A549 (cell line): ENCODE data around the gene HRK. TPM values are rescaled to one million over a fixed set of nuclear protein-coding genes. Genes with fewer than 3 reads are reported as not detected.

Source experiments
- ATAC-seq, 2 experiments: fragments of 200-7000 bp in 1 of 2; fragments of >200 bp in 1 of 2; cut with Nextera tagmentation in 1 of 2; cut with Tn5 transposase in 1 of 2; 3 replicates each; pipeline versions ENCODE4 v1.8.0 to v1.9.1; 2018 to 2020; ENCODE audit warnings: mild to moderate bottlenecking in 1 of 2, moderate library complexity in 1 of 2
- CTCF ChIA-PET: fragments of 300-600 bp; sonication (Branson Sonifier 250); formaldehyde crosslinking; extraction: SDS; loops from one replicate; lab custom pipeline; 2021; ENCODE audit warnings: antibody characterized with exemption, inconsistent platforms; lab: Yijun Ruan, JAX
- POLR2A ChIA-PET: fragments of 350-600 bp; formaldehyde crosslinking; extraction: SDS; loops from one replicate; lab custom pipeline; 2021; ENCODE audit warnings: antibody characterized with exemption, inconsistent platforms; lab: Yijun Ruan, JAX
- DNase-seq, 2 experiments: peaks; one replicate each; pipeline versions ENCODE4 v3.0.0 to v3.0.0-alpha.2; 2011 to 2016; ENCODE audit warnings: low read depth in 1 of 2, low spot score in 1 of 2
- FAIRE-seq: peaks from 2 replicates; lab custom pipeline; 2011; peaks lifted over from hg19 to GRCh38; lab: Jason Lieb, UNC
- H3K27ac ChIP-seq, 2 experiments: fragments of >200 bp; sonication (Bioruptor Twin); formaldehyde crosslinking; 3 replicates each; pipeline ENCODE4 v1.5.1; 2016 to 2017
- H3K4me1 ChIP-seq: fragments of >200 bp; sonication (Bioruptor Twin); formaldehyde crosslinking; 3 replicates; pipeline ENCODE4 v1.6.1; 2016
- H3K4me2 ChIP-seq: fragments of >200 bp; sonication (Bioruptor Twin); formaldehyde crosslinking; 3 replicates; pipeline ENCODE4 v1.6.1; 2016
- H3K4me3 ChIP-seq: fragments of >200 bp; sonication (Bioruptor Twin); formaldehyde crosslinking; 3 replicates; pipeline ENCODE4 v1.5.1; 2016
- H3K9me3 ChIP-seq: fragments of >200 bp; sonication (Bioruptor Twin); formaldehyde crosslinking; 3 replicates; pipeline ENCODE4 v1.6.1; 2016
- BCL3 ChIP-seq: fragments of >200 bp; sonication (Bioruptor Twin); formaldehyde crosslinking; IDR thresholded peaks from 3 replicates; pipeline ENCODE4 v1.6.1; 2016
- CEBPB ChIP-seq, 2 experiments: fragments of >200 bp in 1 of 2; sonication (Bioruptor Twin) in 1 of 2; formaldehyde crosslinking in 1 of 2; IDR thresholded peaks; 2 replicates each; pipeline ENCODE4 v1.6.1; 2012 to 2016
- CTCF ChIP-seq: fragments of >200 bp; sonication (Bioruptor Twin); formaldehyde crosslinking; IDR thresholded peaks from 3 replicates; pipeline ENCODE4 v1.5.1; 2016
- EHMT2 ChIP-seq: fragments of 200-600 bp; sonication (generic); IDR thresholded peaks from 2 replicates; pipeline ENCODE4 v1.6.1; 2016; ENCODE audit warnings: antibody characterized with exemption, low read depth, mild to moderate bottlenecking, moderate library complexity
- ELK1 ChIP-seq: fragments of 150-350 bp; IDR thresholded peaks from 2 replicates; pipeline ENCODE4 v1.6.1; 2014; ENCODE audit warnings: low read depth, mild to moderate bottlenecking, low read length
- EP300 ChIP-seq, 2 experiments: fragments of >200 bp; sonication (Bioruptor Twin); formaldehyde crosslinking; IDR thresholded peaks; 2 replicates in 1 of 2; 3 replicates in 1 of 2; pipeline ENCODE4 v1.6.1; 2016 to 2017
- ESRRA ChIP-seq: fragments of 150-350 bp; IDR thresholded peaks from 2 replicates; pipeline ENCODE4 v1.6.1; 2014; ENCODE audit warnings: mild to moderate bottlenecking, low read length, borderline replicate concordance
- FOSL2 ChIP-seq, 2 experiments: fragments of 450-650 bp in 1 of 2; fragments of >200 bp in 1 of 2; sonication (Bioruptor Twin) in 1 of 2; formaldehyde crosslinking; IDR thresholded peaks; 2 replicates each; pipeline versions ENCODE4 v1.5.0 to v1.6.1; 2016 to 2020; ENCODE audit warnings: mild to moderate bottlenecking in 1 of 2, moderate library complexity in 1 of 2
- FOXS1 ChIP-seq: fragments of 250-450 bp; sonication (Bioruptor Pico); IDR thresholded peaks from 2 replicates; pipeline ENCODE4 v1.5.0; 2020; ENCODE audit warnings: mild to moderate bottlenecking, moderate library complexity
- GATA3 ChIP-seq: IDR thresholded peaks from 2 replicates; pipeline ENCODE4 v1.6.1; 2012; ENCODE audit warnings: borderline replicate concordance
- HMGXB4 ChIP-seq: fragments of 250-450 bp; sonication (Bioruptor Pico); IDR thresholded peaks from 2 replicates; pipeline ENCODE4 v1.5.0; 2021; ENCODE audit warnings: mild to moderate bottlenecking, moderate library complexity, borderline replicate concordance
- HOXB13 ChIP-seq: fragments of 250-450 bp; sonication (Bioruptor Pico); IDR thresholded peaks from 2 replicates; pipeline ENCODE4 v1.5.0; 2020; ENCODE audit warnings: low read depth, mild to moderate bottlenecking, moderate library complexity
- JUN ChIP-seq, 2 experiments: fragments of >200 bp; sonication (Bioruptor Twin); formaldehyde crosslinking; IDR thresholded peaks; 2 replicates in 1 of 2; 3 replicates in 1 of 2; pipeline ENCODE4 v1.6.1; 2016 to 2017
- MYC ChIP-seq: IDR thresholded peaks from 2 replicates; pipeline ENCODE4 v1.6.1; 2012; ENCODE audit warnings: mild to moderate bottlenecking, inconsistent platforms, low read length, improper control_type of control experiment, borderline replicate concordance
- NPAS2 ChIP-seq: fragments of 250-450 bp; sonication (Bioruptor Pico); IDR thresholded peaks from 2 replicates; pipeline ENCODE4 v1.8.0; 2022; ENCODE audit warnings: mild to moderate bottlenecking, moderate library complexity, borderline replicate concordance
- POLR2A ChIP-seq: IDR thresholded peaks from 2 replicates; pipeline ENCODE4 v1.6.1; 2012; ENCODE audit warnings: mild to moderate bottlenecking, low read length
- RAD21 ChIP-seq, 2 experiments: fragments of >200 bp in 1 of 2; sonication (Bioruptor Twin) in 1 of 2; formaldehyde crosslinking in 1 of 2; IDR thresholded peaks in 1 of 2; conservative IDR thresholded peaks in 1 of 2; 2 replicates in 1 of 2; 3 replicates in 1 of 2; pipeline ENCODE4 v1.6.1; 2012 to 2018; ENCODE audit warnings: inconsistent platforms in 1 of 2
- TFCP2L1 ChIP-seq: fragments of 250-450 bp; sonication (Bioruptor Pico); IDR thresholded peaks from 2 replicates; pipeline ENCODE4 v1.5.0; 2021; ENCODE audit warnings: mild to moderate bottlenecking
- ZNF302 ChIP-seq: fragments of 250-450 bp; sonication (Bioruptor Pico); IDR thresholded peaks from 2 replicates; pipeline ENCODE4 v1.9.0; 2021; ENCODE audit warnings: inconsistent platforms, mild to moderate bottlenecking, moderate library complexity
- ZSCAN20 ChIP-seq: fragments of 250-450 bp; sonication (Bioruptor Pico); IDR thresholded peaks from 2 replicates; pipeline ENCODE4 v1.8.0; 2022; ENCODE audit warnings: mild to moderate bottlenecking, moderate library complexity
- WGBS: methylation state at CpG from one replicate; pipeline ENCODE4 v1.1.6; 2017; ENCODE audit errors: missing lambda C conversion rate; 5-methylcytosine and 5-hydroxymethylcytosine counted together
- polyA plus RNA-seq, 4 experiments: library from polyadenylated mRNA; depleted of rRNA in 3 of 4; stranded (reverse); fragments of >200 nt; fragmentation: RNase III in 1 of 4; extraction: RNeasy Plus Mini Kit Qiagen cat#74134 plus additional on column Dnase treatment in 1 of 4; gene quantifications; 2 replicates in 3 of 4; 3 replicates in 1 of 4; pipeline ENCODE4 v1.2.3, GENCODE V29; 2011 to 2017

Gene HRK
- polyA plus RNA-seq, 2 of the 4 experiments (the other 2 are of a cell fraction), result 0.13 to 0.34 TPM

- TF ChIP-seq HMGXB4 (CRISPR knock-in tag) (no peak), ESRRA (no peak), ZSCAN20 (CRISPR knock-in tag) (no peak)
These were observed 24.5 kb downstream of the HRK start (continued) for GRCh38 chr12:116856729-116857128.

- peak in 1 of 2 experiments; percentile 25 for DNase-seq
- 71% methylated on average over 16 of the region's 16 CpGs for WGBS
- TF ChIP-seq CEBPB (IDR thresholded peaks at IDR 0.05) (no peak), HOXB13 (CRISPR knock-in tag) (no peak), FOXS1 (CRISPR knock-in tag) (no peak), TFCP2L1 (no peak), MYC (no peak), JUN (IDR thresholded peaks at IDR 0.05) (no peak)
- no peak overlapping the region for H3K4me2 ChIP-seq
- ChIA-PET CTCF (interaction anchor here (1.3 to 2.1 kb wide), 3 partner anchors 18 to 147 kb away, joined by 3 to 6 read pairs (median 5); no protein-coding TSS in a partner anchor), POLR2A (no interaction called here)
- no peak overlapping the region for H3K4me3 ChIP-seq
- no peak for ATAC-seq
- peak overlapping the region in 1 of 2 experiments; percentile 17; a peak in 1 of 6 replicates for H3K27ac ChIP-seq
- no peaks in the 10 kb centered on the region for H3K9me3 ChIP-seq
- H3K4me1 ChIP-seq, result peaks cover 26% of the 10 kb centered on the region; the same call in 2 of the 3 replicates
- no peak for FAIRE-seq
These were observed 25.3 kb downstream of the HRK start for GRCh38 chr12:116855744-116856470.

- ATAC-seq (no peak), DNase-seq (no peak), FAIRE-seq (no peak)
- Histone ChIP-seq H3K4me1 (peaks cover 8% of the 10 kb centered on the region; the same call in 2 of the 3 replicates), H3K4me2 (no peak overlapping the region), H3K4me3 (no peak overlapping the region), H3K9me3 (no peaks in the 10 kb centered on the region), H3K27ac (no peak overlapping the region)
- ChIA-PET POLR2A (no interaction called here), CTCF (no interaction called here)
- TF ChIP-seq BCL3 (no peak), FOSL2 (IDR thresholded peaks at IDR 0.05) (no peak), FOSL2 (CRISPR knock-in tag; IDR thresholded peaks at IDR 0.05) (no peak), RAD21 (conservative IDR thresholded peaks at IDR 0.05 in 1 of 2, IDR thresholded peaks at IDR 0.05 in 1 of 2) (no peak), NPAS2 (CRISPR knock-in tag) (no peak), ZNF302 (CRISPR knock-in tag) (no peak), CTCF (no peak), POLR2A (no peak), ELK1 (no peak), EP300 (IDR thresholded peaks at IDR 0.05) (no peak), EHMT2 (no peak), GATA3 (no peak)
- WGBS, result 75% methylated on average over 5 of the region's 5 CpGs
These were observed 27.7 kb downstream of the HRK start for GRCh38 chr12:116853507-116853906.
